Globus pallidus (tissue), 1 donor: ENCODE measurements around the gene RET.
"Not testable (repeated sequence)": the region's sequence is repeated elsewhere in the genome, so short reads cannot be mapped to it uniquely, and the experiment has no call there.

Source experiments
- DNase-seq: peaks from one replicate; pipeline ENCODE4 v3.0.0-alpha.2; 2015; ENCODE audit warnings: low spot score

RET gene

DNA sequence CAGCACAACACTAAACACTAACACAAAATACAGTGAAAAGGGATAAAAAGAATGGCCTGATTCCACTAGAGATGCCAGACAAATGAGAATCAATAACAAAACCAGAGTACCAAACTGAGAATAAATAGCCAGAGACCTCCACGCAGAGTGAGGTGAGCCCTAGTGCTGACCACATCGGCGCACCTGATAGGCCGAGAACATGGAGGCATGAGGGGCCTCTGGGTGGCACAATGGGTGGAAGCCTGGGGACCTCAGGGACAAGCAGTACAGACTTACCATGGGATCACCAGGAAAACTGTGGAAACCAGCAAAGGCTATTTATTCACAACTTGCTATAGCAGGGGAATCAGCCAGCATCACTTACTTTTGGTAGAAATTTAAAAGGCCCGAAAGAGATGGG is 59.6 kb downstream of the RET start:
- no peak for DNase-seq

DNA sequence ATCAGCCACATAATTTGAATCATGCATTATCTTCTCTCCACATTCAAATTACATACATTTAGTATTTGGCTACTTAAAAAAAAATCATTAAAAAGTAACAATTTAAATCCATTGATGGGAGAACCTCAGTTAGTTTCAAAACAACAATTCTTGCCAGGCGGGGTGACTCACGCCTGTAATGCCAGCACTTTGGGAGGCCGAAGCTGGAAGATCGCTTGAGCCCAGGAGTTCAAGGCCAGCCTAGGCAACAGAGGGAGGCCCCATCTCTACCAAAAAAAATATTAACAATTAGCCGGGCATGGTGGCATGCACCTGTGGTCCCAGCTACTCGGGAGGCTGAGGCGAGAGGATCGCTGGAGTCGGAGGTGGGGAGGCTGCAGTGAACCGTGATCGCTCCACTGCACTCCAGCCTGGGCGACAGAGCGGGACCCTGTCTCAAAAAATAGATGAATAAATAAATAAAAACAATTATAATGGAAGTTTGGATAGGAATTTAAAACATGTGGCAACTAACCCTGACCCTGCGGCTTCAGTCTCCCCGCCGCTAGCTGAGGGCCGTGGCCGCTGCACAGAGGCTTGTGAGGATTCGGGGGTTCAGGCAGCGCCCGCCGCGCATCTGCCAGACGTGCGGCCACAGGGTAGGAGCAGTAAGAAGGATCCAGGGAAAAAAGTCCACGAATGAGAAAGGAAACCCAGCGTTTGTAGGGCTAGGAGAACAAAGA is 60.3 kb downstream of the RET start:
- no peak for DNase-seq

DNA sequence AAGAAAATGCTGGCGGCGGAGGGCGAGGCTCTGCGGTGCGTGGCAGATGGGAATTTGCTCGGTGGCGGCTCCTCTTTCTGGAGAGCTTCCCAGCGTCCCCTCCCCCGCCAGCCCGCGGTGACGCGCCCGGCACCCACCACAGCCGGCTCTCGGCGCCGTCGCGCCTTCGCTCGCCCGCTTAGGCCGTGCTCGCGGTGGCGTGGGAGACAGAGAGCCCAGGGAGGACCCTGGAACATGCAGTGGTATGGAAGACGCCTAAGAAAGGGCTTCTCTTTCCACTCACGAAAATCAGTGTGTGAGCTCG is 60.8 kb downstream of the RET start:
- peak; percentile 69 for DNase-seq

DNA sequence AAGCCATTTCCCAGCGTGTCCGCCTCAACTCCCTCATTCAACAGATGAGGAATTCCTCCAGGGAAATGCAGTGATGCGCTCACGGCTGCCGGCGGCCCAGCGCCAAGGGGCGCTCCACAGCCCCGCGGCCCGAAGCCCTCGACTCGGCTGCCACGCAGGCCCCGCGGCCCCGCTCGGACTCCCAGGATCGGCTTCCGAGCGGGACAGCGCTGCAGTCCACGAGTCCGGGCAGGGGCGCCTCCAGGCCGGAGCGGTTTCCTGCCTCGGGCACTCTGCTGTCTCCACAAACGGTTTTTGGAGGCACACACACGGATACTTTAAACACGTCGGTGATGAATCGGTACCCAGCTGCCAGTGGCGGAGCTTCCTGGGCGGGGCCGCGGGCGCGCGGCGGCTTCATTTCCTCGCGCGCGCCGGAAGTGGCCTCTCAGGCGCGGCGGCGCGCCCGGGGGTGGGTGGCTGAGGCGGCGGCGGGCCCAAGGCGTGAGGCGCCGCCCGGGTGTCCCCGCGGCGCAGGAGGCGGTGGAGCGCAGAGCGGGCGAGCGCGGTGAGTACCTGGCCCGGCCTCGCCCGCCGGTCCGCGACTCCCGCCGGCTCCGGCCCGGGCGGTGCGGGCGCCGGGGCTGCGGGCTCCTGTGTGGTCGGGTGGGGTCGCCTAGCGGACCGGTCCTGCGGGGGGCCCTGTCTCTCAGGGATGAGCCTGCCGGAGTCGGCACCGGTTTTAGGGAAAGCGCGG is 61.3 kb downstream of the RET start, which contains the start of gene CSGALNACT2:
CSGALNACT2 (plus strand) TSS at position 425 of the 736 bp plus-strand sequence. CDS start 16,705 bp downstream, outside the sequence.
- DNase-seq, result peak; percentile 84

DNA sequence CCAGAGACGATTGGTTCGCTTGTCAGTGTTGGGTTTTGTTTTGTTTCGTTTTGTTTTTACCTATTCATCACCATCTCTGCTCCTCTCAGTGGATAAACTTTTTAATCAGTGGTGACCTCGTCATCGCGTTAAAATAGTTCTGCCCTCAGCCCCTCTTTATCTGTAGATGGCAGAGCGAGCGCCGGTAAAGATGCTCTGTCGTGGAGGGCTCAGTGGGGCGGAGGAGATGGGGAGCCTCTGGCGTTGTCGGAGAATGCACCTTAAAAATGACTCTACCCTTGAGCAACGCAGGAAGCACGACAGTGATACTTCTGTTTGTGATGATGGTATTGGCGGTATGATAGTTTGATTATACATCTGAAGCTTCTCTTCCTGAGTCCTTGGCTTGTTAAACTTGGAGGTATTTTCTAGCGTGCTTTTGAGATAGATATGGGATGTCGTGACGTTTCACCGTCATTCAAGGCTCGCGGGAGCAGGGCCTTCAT is 61.9 kb downstream of the RET start:
- peak; percentile 34 for DNase-seq

DNA sequence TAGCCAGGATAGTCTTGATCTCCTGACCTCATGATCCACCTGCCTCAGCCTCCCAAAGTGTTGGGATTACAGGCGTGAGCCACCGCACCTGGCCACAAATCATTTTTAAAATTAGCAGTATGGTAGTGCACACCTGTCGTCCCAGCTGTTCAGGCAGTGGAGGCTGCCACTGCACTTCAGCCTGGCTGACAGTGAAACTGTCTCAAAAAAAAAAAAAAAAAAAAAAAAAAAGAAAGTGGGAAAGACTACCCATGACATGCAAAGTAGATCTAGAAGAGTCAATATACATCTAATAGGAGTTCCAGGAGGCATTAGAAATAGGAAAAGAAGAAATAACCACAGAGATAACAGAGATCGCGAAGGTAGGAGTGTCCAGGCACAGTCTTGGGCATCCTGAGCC is 64.6 kb downstream of the RET start:
- DNase-seq, result no peak

DNA sequence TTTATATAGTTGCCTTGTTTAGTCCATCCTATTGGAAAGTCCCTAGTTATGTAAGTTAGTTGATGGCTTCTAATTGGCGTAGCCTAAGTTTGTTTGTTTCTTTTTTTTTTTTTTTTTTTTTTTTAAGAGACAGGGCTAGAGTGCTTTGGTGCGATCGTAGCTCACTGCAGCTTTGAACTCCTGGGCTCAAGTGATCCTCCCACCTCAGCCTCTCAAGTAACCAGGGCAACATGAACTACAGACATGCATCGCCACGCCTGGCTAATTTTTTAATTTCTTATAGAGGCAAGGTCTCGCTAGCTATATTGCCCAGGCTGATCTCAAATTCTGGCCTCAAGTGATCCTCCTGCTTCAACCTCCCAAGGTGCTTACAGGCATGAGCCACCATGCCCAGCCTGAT is 68.4 kb downstream of the RET start:
- DNase-seq, result no peak

DNA sequence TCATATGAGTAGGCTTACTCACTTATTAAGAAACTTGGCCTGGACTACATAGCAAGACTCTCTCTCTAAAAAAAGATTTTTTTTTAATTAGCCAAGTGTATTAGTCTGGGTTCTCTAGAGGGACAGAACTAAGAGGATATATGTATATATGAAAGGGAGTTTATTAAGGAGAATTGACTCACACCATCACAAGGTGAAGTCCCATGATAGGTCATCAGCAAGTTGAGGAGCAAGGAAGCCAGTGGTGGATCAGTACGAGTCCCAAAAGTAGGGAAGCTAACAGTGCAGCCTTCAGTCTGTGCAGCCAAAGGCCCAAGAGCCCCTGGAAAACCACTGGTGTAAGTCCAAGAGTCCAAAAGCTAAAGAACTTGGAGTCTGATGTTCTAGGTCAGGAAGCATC is 69.1 kb downstream of the RET start:
- DNase-seq, result not testable (repeated sequence)

DNA sequence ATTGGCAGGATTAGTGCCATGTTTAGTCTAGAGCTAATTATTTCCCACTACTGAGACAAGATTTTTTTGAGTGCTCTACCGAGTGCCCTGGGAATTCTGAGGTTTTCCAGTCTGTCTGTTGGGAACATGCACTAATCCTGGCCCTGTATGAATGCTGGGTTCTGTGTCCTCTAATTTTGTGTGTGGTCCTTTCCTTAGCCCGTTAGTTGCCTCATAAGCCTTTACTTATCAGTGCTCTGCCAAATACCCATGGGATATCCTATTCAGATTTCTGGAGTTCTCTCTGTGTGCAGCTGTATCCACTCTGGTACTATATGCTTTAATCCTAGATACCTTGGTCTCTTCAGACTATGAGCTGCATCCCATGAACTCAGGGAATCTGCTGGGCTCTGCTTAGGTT is 74.5 kb downstream of the RET start:
- DNase-seq, result no peak

DNA sequence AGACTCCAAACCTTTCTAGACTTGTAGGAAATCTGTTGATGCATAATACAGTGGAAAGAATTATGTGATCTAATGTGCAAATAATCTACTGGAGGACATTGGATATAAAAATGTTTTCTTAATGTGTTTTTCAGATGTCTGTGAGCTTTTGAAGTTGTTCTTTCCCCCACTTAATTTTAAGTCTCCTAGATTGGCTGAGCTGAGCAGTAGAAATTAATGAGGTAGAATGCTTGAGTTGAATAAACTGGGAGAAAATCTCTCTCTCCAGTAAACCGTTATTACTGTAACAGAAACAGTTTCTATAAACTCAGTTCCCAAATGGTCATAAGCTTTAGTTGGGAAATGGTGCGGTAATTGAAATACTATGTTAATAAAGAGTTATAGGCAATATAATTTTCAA is 77.0 kb downstream of the RET start:
- no peak for DNase-seq

DNA sequence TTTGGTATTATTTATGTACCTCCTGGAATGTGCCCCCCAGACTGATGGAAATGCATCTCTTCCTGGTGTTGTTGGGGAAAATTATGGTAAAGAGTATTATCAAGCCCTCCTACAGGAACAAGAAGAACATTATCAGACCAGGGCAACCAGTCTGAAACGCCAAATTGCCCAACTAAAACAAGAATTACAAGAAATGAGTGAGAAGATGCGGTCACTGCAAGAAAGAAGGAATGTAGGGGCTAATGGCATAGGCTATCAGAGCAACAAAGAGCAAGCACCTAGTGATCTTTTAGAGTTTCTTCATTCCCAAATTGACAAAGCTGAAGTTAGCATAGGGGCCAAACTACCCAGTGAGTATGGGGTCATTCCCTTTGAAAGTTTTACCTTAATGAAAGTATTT is 78.4 kb downstream of the RET start:
- DNase-seq, result no peak

DNA sequence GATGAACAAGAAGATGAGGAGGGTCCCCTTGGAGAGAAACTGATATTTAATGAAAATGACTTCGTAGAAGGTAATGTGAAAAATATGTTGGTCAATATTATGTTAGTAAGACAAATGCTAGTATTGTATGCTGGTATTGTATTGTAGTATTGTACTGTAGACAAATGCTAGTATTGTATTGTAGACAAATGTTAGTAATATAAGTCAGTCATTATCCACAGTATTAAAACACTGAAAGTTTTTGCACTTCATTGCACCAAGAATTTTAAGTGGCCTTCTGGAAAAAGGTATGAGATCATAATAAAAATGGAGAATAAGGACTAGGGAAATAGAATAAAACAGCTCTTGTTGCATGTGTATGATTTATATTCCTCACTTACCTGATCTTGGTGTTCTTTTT is 78.9 kb downstream of the RET start:
- DNase-seq, result peak; percentile 52

DNA sequence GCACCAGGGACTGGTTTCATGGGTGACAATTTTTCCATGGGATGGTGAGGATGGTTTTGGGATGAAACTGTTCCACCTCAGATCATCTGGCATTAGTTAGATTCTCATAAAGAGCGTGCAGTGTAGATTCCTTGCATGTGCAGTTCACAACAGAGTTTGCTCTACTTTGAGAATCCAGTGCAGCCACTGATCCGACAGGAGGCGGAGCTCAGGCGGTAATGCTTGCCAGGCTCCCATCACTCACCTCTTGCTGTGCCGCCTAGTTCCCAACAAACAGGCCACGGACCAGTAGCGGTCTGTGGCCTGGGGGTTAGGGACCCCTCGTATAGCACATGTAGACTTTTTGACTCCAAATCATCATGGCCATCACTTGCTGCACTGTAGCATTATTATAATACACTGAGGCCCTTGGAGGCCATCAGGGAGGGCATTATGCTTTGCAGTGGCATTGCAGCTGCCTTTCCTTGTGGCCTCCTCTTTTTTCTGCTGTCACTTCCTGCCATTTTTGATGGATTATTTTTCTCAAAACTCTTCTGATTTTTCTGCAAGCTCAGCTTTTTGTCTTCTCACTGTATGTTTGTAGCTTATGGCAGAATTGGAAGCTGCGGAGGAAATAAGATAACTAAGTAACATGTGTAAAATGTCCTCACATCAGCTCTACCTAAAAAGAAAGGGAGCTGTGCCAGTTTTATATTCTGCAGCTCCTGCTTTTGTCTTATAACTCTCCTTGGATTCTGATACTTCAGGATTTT is 79.9 kb downstream of the RET start:
- peak; percentile 47 for DNase-seq

DNA sequence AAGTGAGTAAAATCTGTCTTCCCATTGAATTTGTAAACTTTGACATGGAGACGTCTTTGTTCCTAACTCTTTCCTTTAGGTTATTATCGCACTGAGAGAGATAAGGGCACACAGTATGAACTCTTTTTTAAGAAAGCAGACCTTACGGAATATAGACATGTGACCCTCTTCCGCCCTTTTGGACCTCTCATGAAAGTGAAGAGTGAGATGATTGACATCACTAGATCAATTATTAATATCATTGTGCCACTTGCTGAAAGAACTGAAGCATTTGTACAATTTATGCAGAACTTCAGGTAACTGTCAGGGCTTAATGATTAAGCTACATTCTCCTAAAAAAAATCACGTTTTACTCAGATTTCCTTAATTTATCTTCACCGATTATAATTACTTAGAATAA is 81.8 kb downstream of the RET start:
- no peak for DNase-seq

DNA sequence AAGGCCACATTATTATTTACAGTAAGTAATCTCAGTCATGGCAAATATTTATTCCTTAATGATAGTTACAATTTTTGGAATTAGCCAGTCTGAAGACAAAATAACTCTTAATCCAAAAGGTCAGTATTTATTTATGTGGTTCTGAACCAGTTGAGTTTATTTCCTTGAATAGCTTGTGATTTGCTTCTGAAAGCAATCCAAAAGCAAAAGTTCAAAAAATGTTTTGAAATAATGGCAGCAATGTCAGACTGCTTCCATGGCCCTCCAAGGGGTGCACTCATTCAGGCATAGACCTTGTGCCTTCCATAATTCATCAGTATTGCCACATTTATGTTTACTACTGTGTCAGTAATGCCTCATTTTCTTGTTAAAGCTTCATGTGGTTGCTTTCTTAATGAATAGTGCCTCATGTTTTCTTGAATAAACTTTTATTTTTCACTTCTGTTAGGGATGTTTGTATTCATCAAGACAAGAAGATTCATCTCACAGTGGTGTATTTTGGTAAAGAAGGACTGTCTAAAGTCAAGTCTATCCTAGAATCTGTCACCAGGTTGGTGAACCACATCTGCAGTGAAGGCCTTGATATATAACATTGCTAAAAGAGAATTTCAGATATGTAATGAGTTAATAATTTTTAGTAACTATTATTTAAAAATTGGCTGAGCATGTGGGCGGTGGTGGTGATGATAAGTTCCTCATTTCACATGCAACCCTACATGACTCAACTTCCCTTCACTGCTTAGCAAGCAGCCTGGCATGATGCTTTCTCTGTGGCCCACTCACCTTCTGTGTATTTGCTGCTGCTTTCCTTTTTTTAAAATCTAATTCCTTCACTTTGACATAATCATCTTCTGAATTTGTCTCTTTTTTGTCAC is 83.4 kb downstream of the RET start:
- DNase-seq, result no peak

DNA sequence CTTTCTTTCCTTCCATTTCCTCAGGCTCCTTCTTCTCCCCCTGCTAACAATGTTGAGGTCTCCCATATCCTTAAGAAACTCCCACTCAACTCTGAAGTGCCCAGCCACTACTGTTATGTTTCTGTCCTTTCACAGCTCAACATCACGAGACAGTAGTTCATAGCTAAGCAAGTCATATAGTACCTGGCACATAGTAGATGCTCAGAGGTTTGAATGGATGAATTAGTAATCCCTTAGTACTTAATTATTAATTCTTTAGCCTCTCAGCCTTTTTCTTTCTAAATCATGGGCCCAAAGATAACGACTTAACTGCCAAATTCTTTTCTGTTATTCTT is 84.0 kb downstream of the RET start:
- DNase-seq, result no peak

DNA sequence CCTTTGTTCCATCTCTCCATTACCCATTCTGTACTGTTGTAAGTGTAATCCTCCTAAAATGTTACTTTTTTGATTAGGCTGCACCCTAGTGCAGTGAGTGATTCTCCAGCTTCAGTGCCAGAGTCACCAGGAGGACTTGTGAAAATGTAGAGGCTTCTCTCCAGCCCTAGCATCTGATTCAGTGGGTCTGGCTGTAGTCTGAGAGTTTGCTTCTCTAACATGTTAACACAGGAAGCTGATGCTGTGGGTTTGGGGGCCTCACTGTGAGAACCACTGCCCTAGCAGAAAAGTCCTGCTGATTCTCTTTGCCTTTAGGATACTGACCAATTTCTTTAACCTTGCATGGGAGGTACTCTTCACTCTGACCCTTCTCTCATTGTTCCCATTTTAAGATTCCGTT is 85.7 kb downstream of the RET start:
- DNase-seq, result no peak

DNA sequence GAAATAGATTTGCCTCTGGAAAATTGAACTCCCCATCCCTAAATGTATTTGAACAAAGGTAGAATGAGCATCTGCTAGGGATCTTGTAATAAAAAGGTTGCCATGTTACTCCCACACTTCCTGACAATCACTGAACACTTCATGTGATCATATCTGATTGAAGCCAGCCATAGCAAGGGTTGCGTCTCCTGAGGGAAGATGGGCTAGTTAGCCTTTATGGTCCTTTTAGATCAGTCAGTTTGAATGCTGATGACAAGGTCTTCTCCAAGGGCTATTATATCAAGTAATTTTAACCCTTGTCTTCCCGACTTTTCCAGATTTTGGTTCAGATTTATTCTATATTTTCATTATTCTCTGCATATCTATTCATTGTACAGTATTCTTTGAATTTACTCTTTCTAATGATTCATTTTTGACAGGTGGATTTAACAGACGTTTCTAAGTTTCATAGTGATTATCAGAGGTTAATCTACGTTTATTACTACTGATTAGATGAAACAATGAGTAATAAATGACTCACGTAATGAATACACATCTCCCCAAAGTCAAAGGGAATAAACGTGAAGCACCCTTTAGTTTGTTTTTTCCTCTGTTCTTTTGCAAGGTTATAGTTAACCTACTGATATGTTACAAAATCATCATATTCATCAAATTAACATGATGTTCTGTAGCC is 89.5 kb downstream of the RET start:
- no peak for DNase-seq

DNA sequence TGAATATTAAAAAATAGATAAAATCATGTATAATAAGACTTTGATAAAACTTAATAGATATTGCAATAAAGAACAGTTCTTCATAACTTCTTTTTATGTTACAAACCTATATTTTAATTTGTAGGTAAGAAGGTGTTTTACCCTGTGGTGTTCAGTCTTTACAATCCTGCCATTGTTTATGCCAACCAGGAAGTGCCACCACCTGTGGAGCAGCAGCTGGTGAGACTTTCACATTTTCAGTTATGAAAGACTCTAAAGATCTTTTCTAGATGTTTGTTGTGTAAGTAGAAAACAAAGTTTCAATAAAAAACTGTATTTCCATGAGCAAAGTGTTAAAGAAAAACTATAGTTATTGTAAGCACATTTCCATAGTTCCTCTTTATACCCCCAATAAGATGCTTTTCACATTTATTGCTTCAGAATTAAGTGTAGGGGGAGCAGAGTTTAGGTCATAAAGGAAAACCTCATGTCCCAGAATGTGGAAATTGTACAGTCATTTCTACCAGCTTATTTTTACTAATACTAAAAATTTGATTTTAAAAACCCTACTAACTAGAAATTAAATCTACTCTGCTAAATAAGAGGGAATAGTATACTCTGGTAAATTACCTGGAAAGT is 90.1 kb downstream of the RET start:
- DNase-seq, result no peak

DNA sequence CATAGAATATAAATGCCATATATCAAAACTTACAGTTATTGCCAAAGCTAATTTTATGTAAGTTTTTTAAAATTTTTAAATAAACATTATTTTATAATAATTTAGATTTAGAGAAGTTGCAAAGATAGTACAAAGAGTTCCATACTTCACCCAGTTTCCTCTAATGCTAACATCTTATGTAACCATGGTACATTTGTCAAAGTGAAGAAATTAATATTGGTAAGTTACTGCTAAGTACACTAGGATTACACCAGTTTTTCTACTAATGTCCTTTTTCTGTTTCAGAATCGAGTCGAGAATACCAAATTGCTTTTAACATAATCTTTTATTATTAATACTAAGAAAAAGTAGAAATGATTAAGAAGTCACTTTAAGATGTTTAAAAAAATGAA is 90.6 kb downstream of the RET start:
- no peak for DNase-seq

DNA sequence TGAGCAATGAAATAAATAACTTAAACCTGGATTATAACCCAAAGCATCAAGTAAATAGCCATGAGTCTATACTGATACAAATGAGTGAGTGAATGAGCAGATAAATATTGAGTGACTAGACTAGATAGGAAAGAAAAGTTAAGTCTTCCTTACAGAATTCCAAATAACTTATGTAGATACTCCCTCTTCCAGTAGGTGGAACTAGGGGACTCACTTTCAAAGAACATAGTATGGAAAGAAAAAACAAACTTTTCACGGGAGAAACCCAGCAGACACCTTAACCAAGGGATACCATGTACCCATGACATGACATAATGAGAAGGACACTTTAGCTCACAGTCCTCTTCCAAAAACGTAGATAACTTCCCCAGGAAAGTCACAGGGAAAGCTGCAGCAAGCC is 93.6 kb downstream of the RET start:
- no peak for DNase-seq
